ENCODE measurements around the gene ST6GALNAC5.
"Not testable (repeated sequence)": the region's sequence is repeated elsewhere in the genome, so short reads cannot be mapped to it uniquely, and the experiment has no call there.

ST6GALNAC5 gene

GRCh38 chr1:76933847-76934815 lies 66.9 kb downstream of the ST6GALNAC5 start:
- in situ Hi-C loops (cut with MboI; ENCODE audit: low sequenced_read_pairs), result no loop called here

DNA sequence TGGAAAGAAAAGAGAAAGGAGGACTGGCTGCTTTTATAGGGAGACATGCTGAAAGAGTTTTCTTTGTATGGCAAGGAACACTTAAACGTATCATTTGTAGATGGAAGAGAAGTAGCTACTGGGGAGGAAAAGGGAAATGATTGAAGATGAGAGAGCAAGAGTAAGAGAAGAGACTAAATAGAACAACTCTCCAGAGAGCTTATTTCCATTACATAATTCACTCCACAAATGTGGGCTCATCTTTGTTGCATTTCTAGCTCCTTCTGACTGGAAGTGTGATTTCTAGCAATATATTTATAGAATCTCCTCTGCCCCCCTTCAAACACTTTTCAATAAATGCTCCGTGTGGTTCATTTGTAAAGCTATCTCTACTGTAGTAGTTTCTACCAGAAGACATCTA lies 71.0 kb downstream of the ST6GALNAC5 start:
- in situ Hi-C loops (cut with MboI; ENCODE audit: low sequenced_read_pairs), result no loop called here

GRCh38 chr1:76939050-76939816 lies 72.0 kb downstream of the ST6GALNAC5 start:
- in situ Hi-C loops (cut with MboI; ENCODE audit: low sequenced_read_pairs), result no loop called here

DNA sequence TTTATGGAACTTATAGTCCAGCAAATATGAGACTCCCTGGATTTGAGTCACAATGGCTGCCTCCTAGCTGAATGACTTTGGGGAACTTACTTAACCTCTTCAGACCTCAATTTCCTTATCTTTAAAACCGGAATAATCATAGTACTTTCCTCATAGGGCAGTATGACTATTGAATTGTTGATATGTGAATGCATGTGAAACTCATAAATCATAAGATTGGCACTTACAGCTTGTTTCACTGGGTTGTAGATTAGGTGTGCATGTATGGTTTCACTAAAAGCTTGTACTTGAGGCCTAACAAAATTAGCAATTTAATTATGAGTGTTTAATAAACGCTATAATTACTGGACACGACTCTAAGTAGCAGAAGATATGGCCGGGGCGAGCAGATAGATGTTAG lies 72.5 kb downstream of the ST6GALNAC5 start:
- in situ Hi-C loops (cut with MboI; ENCODE audit: low sequenced_read_pairs), result no loop called here

DNA sequence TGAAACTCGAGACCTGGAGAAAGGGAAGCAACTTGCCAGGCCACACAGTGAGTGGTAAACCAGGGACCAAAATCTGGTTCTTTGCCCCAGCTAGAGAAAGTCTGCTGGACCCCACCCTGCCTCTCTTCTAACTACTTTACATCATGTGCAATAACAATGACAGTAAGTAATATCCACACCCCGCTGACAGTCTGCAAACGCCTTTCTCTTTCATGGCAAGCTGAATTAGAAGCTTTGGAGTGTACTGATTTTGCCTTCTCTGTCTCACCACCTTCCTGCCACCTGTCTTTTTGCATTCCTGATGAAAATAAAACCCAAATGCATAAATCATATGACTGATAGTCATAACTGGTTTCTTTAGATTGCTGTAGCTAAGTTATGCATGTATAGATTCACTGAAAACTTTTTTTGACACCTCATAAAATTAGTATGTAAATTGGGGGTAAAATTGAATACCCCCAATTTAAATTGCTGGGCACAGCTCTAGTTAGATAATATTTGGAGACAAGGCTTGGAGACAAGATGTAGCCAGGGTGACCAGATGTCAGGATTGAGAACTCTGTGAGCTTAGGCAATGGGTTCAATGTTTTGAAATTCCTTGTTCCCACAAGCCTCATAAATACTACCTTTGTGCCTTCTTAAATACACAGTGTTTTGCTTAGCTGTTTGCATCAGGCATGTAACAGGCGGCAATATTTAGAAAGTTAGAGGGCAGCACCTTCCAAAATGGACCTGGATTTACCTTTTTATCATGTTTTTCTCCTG lies 73.5 kb downstream of the ST6GALNAC5 start:
- in situ Hi-C loops (cut with MboI; ENCODE audit: low sequenced_read_pairs), result no loop called here

DNA sequence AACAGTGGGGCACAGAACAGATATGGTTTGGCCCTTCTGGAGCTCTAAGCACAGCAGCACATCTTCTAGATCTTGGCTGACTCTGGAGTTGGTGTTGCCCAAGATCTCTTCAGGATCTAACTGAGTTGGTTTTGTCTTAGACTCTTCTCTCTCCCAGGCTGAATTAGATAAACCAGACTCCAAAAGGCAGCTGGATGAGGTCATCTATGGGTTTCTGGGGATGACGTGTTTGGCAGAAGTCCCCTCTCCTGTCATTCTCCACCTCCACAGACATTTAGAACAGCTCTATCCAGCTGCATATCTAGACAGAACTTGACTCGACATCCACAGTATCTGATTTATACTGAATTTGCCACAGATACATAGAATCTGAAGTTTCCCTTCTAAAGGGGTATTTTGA lies 75.3 kb downstream of the ST6GALNAC5 start:
- in situ Hi-C loops (cut with MboI; ENCODE audit: low sequenced_read_pairs), result no loop called here

DNA sequence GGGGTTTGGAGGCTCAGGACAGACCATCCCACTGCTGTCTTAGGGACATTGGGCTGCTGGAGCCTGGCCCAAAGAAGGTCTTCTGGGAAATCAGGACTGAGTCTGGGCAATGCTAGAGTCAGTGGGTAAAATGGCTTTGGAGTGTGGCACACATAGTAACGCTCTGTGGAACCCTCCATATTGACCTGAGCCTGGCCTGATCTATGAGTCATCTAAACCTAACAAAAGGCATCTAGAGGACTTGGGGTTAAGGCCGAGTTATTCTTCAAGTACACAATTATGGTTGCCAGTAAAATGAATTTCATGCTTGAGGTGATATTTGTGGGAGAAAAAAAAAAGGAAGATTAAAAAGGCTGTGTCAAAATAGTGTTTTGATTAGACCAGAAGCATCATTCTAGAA lies 77.7 kb downstream of the ST6GALNAC5 start:
- in situ Hi-C loops (cut with MboI; ENCODE audit: low sequenced_read_pairs), result no loop called here

DNA sequence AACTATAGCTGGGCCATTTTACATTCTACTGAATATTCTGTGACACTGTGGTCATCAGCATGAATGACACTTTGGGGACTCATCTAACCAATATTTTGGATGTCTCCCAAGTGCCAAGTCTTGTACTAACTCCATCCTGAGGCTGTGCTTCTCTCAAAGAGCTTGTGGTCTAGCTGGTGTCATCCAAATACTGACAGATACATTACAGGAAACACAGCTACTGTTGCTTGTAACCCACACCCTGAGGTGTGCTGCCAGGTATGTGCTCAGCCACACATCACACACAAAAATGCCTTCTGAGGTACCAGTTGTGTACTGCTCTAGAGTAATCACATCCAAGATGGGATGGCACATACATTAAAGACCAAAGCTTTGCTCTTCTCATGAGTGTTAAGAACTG lies 81.6 kb downstream of the ST6GALNAC5 start:
- in situ Hi-C loops (cut with MboI; ENCODE audit: low sequenced_read_pairs), result no loop called here

DNA sequence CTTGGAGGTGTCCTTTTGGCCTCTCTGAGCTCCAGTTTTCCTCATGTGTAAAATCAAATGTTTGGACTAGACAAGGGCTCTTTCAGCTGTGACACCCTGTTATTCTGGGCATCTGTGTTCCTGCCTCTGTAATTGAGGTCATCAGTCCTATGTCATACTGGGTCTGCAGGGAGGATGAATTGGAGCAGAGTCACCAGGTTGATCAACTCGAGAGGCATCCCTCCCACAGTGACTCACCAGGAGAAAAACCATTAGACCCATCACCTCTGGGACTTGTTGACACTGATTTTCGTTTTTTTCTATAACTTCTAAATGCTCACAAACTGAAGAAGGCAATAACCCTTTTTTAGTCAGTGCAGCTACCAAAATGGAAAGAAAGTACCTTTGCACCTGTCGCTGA lies 82.2 kb downstream of the ST6GALNAC5 start:
- in situ Hi-C loops (cut with MboI; ENCODE audit: low sequenced_read_pairs), result no loop called here

DNA sequence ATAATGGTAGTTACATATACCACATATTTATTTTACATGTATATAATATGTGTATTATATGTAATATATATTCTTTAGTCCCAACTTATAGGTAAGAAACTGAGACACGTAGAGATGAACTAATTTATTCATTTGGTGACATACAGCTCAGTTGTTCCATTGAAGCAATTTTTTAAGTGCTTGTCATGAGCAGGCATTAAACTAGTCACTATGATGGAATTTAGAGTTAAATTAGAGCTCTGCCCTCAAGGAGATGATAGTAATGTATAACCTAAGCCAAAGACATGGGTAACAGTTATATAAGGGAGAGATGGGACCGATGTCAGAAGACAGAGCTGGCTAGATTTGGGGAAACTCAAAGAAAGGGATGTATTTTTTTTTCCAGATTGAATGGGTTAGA lies 83.0 kb downstream of the ST6GALNAC5 start:
- in situ Hi-C loops (cut with MboI; ENCODE audit: low sequenced_read_pairs), result no loop called here

- in situ Hi-C loops (cut with MboI; ENCODE audit: low sequenced_read_pairs), result no loop called here
Measured at GRCh38 chr1:76951153-76951552, 83.9 kb downstream of the ST6GALNAC5 start.

DNA sequence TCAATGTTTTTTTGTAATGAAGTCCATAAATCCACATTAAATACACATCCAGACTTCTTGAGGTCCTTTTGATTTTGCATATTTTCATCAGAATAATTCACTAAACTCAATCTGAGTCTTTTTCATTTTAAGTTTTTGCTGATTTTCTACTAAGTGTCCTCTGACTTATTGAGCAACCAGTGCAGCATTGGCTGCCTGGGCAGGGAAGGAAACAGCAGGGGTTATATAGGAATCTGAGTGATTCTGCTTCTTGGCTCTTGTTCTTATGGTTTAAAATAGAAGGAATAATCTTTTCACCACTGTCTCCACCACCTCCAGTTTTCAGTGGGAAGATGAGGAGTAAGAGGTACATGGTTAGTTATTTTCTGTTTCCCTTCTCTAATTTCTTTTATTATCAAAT lies 88.4 kb downstream of the ST6GALNAC5 start:
- in situ Hi-C loops (cut with MboI; ENCODE audit: low sequenced_read_pairs), result no loop called here

GRCh38 chr1:76957961-76958360 lies 90.7 kb downstream of the ST6GALNAC5 start:
- in situ Hi-C loops (cut with MboI; ENCODE audit: low sequenced_read_pairs), result no loop called here

GRCh38 chr1:76958828-76959227 lies 91.5 kb downstream of the ST6GALNAC5 start:
- in situ Hi-C loops (cut with MboI; ENCODE audit: low sequenced_read_pairs), result no loop called here

DNA sequence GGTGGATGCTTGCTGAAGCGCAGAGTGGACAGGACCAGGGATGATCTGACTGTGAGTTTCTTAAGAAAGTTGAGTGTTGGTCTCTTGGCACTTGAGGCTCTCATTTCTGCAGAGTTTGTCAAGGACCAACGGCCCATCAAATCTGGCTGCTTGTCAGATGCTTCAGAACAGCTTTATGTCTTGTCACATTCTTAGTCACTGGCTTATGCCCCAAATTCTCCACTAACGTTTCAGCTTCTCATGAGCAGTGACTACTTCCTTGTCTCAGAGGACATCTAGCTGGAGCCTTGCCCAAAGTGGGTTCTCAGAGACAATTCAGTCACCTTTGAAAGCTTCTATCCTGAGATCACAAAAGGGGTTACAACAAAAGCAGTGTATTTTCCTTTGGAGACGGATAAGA lies 92.3 kb downstream of the ST6GALNAC5 start:
- in situ Hi-C loops (cut with MboI; ENCODE audit: low sequenced_read_pairs), result no loop called here

DNA sequence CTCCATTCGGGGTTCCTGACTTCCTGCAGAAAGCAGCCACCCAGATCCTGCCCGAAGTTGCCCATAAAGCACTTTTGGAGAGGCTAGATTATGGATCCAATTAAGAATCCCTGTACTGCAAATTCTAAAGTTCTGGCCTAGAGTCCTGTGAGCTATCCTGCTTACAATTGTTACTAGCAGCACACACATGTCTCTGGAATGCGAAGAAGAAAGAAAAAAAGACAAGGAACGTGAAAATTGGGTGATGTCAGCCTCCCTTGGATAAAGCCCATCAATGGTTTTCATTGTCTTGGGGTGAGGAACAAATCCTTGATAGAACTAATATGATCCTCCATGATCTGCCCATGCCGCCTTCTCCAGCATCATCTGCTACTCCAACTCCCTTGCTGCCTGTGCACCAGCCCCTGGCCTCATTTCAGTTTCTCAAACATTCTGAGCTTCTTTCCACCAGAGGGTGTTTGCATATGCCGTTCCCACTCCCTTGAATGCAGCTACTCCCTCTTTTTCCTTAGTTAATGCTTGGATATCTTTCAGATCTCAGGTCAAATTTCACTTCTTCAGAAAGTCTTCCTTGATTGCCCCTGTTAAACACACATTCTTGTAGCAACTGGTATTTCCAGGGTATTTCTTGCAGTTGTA lies 94.0 kb downstream of the ST6GALNAC5 start:
- in situ Hi-C loops (cut with MboI; ENCODE audit: low sequenced_read_pairs), result no loop called here

DNA sequence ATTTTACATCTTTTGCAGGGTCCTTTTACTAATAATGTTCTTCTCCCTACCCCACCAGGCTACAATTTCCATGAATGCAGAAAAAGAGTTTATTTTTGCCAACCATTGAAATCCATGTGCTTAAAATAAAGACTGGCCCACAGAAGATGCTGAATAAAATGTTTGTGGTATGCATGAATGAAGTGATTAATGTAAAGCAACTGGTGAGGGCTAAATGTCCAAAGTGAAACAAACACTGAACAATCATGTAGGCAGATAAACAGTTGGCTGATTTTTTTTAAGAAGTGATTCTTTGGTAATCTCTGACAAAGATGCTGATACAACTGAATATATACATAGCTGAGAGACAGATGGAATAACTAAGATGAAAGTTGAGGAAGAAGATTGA lies 94.5 kb downstream of the ST6GALNAC5 start:
- in situ Hi-C loops (cut with MboI; ENCODE audit: low sequenced_read_pairs), result no loop called here

- in situ Hi-C loops (cut with MboI; ENCODE audit: low sequenced_read_pairs), result not testable (repeated sequence)
Measured at GRCh38 chr1:76981267-76981666, 114.0 kb downstream of the ST6GALNAC5 start.

DNA sequence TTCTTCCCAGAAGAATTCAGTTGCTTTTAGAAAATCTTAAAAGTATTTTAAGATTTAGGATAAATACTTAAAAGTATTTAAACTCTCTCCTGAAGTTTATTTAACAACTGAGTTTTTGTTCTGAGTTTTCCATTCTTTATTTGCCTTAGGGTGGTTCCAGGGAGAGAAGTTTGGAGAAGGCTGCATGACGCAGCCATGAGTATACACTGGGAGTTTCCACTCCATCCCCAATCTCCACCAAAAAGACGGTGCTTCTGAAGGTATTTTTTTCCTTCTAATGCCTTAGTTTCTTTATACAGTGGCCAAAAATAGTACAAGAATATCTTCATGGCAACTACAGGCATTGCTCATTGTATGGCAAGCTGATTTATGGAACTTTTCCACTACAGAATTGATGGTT lies 122.7 kb downstream of the ST6GALNAC5 start:
- in situ Hi-C loops (cut with MboI; ENCODE audit: low sequenced_read_pairs), result no loop called here

- in situ Hi-C loops (cut with MboI; ENCODE audit: low sequenced_read_pairs), result no loop called here
Measured at GRCh38 chr1:76993036-76993435, 125.8 kb downstream of the ST6GALNAC5 start.

Data from HL-60/S4 treated with phorbol 12-myristate 13-acetate at 8.2 ng/mL for 4 days and 3 days (cell line).